PC-9 (cell line): Measurements from ENCODE around the gene ZP1. TPM values are rescaled to one million over a fixed set of nuclear protein-coding genes. Genes with fewer than 3 reads are reported as not detected.

Source experiments
- BruUV-seq: library from RNA; stranded (reverse); fragments of 400-500 nt; replicated peaks from 2 replicates; lab custom pipeline; 2021; lab: Mats Ljungman, UMichigan
- CTCF ChIA-PET: fragments of 300-600 bp; sonication (Branson Sonifier 250); formaldehyde crosslinking; loops from one replicate; lab custom pipeline; 2022; ENCODE audit warnings: antibody characterized with exemption; lab: Charles Lee
- POLR2A ChIA-PET: fragments of 300-600 bp; sonication (Branson Sonifier 250); formaldehyde crosslinking; loops from one replicate; lab custom pipeline; 2022; ENCODE audit warnings: antibody characterized with exemption; ENCODE audit not compliant: unreplicated experiment; lab: Charles Lee
- DNase-seq, 2 experiments: peaks; one replicate each; pipeline versions ENCODE4 v3.0.0 to v3.0.0-alpha.2; 2015 to 2022; ENCODE audit warnings: mixed read lengths in 1 of 2
- H2AFZ ChIP-seq: fragments of 200-600 bp; sonication (generic); 2 replicates; pipeline ENCODE4 v1.8.1; 2017; ENCODE audit warnings: antibody characterized with exemption
- H3F3A ChIP-seq: fragments of 200-600 bp; sonication (generic); 2 replicates; pipeline ENCODE4 v1.8.1; 2017; ENCODE audit warnings: antibody characterized with exemption, mild to moderate bottlenecking, low read depth; ENCODE audit not compliant: insufficient read depth
- H3K27ac ChIP-seq: fragments of 200-600 bp; sonication (generic); 2 replicates; pipeline ENCODE4 v1.6.1; 2016; ENCODE audit warnings: mixed run types
- H3K27me3 ChIP-seq: fragments of 200-600 bp; sonication (generic); 2 replicates; pipeline ENCODE4 v1.6.1; 2016; ENCODE audit warnings: low read depth, mixed run types; ENCODE audit not compliant: insufficient read depth
- H3K36me3 ChIP-seq: fragments of 200-600 bp; sonication (generic); 2 replicates; pipeline ENCODE4 v1.6.1; 2016; ENCODE audit warnings: low read depth, mixed run types
- H3K4me1 ChIP-seq: fragments of 200-600 bp; sonication (generic); replicated peaks from 2 replicates; pipeline ENCODE4 v1.6.1; 2016; ENCODE audit warnings: mixed run types; ENCODE audit not compliant: insufficient read depth
- H3K4me2 ChIP-seq: fragments of 200-600 bp; sonication (generic); 2 replicates; pipeline ENCODE4 v1.6.1; 2017; ENCODE audit warnings: mixed run types
- H3K4me3 ChIP-seq: fragments of 200-600 bp; sonication (generic); 2 replicates; pipeline ENCODE4 v1.6.1; 2016; ENCODE audit warnings: mixed run types
- H3K79me2 ChIP-seq: fragments of 200-600 bp; sonication (generic); 2 replicates; pipeline ENCODE4 v1.6.1; 2017; ENCODE audit warnings: low read depth, mixed run types
- H3K9me2 ChIP-seq: fragments of 200-600 bp; sonication (generic); 2 replicates; pipeline ENCODE4 v1.8.1; 2017; ENCODE audit warnings: mild to moderate bottlenecking; ENCODE audit not compliant: insufficient read depth
- H3K9me3 ChIP-seq: fragments of 200-600 bp; sonication (generic); 2 replicates; pipeline ENCODE4 v1.8.1; 2016; ENCODE audit warnings: low read depth; ENCODE audit not compliant: insufficient read depth
- H4K20me1 ChIP-seq: fragments of 200-600 bp; sonication (generic); 2 replicates; pipeline ENCODE4 v1.8.1; 2017; ENCODE audit not compliant: insufficient read depth
- EZH2 ChIP-seq: fragments of 200-600 bp; sonication (generic); IDR thresholded peaks from 2 replicates; pipeline ENCODE4 v1.8.0; 2017; ENCODE audit warnings: antibody characterized with exemption, low read depth
- intact Hi-C: fragments of 100-400 bp; cut with micrococcal nuclease; formaldehyde crosslinking; loops from one replicate; pipeline ENCODE4 v1.10.0; 2022; ENCODE audit not compliant: unreplicated experiment
- total RNA-seq: library from RNA; stranded (reverse); gene quantifications from 2 replicates; pipeline ENCODE4 v1.2.3, GENCODE V29; 2021
- TF ChIP-seq, protein P1 (sequence below): fragments of 200-600 bp; sonication (generic); conservative IDR thresholded peaks from 2 replicates; pipeline ENCODE4 v1.6.1; 2017; ENCODE audit warnings: mixed run types, antibody characterized with exemption, mild to moderate bottlenecking, moderate library complexity

Gene ZP1
- total RNA-seq, 1 experiment from 2014 or later: not detected

DNA sequence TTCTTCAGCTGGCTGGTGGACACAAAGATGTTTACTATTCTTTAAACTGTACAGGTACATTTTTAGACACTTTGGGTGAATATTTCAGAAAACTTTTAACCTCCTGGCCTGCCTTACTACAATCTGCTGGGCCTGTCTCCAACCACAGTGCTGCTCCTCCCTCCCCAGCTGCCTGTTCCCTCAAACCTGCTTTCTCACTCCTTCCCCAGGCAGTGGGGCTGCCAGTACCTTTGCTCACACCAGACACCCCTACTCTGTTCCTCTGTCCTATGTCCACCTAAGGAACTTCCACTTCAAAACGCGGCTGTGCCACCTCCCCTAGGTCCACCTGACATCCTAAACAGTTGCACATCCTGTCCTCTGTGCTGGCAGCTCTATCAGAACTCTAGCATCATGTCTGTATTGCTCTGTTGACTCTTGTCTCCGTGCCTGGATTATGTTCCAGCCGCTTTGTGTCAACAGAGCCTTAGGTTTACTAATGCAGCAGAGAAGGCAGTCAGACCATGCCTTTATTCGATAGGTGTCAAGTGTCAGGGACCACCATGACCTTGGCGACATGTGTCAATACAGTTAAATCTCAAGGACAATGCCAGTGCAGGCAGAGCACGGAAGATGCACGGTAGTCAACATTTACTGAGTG is 13.4 kb downstream of the ZP1 start:
- Histone ChIP-seq H3K9me3 (no peaks in the 10 kb centered on the region), H3K9me2 (no peaks in the 10 kb centered on the region), H3K79me2 (no peaks in the 10 kb centered on the region), H3K4me3 (no peak overlapping the region), H4K20me1 (no peaks in the 10 kb centered on the region), H2AFZ (no peak overlapping the region), H3K4me2 (no peak overlapping the region), H3F3A (no peaks in the 10 kb centered on the region), H3K4me1 (no peaks in the 10 kb centered on the region), H3K27me3 (no peaks in the 10 kb centered on the region), H3K27ac (no peak overlapping the region), H3K36me3 (no peaks in the 10 kb centered on the region)
- intact Hi-C loops: no loop called here
- POLR2A ChIA-PET: no interaction called here
- peak in 1 of 2 experiments; percentile 31 for DNase-seq
- BruUV-seq: no TSS peak
- no peak for TF ChIP-seq EZH2
- TF ChIP-seq, protein P1, sequence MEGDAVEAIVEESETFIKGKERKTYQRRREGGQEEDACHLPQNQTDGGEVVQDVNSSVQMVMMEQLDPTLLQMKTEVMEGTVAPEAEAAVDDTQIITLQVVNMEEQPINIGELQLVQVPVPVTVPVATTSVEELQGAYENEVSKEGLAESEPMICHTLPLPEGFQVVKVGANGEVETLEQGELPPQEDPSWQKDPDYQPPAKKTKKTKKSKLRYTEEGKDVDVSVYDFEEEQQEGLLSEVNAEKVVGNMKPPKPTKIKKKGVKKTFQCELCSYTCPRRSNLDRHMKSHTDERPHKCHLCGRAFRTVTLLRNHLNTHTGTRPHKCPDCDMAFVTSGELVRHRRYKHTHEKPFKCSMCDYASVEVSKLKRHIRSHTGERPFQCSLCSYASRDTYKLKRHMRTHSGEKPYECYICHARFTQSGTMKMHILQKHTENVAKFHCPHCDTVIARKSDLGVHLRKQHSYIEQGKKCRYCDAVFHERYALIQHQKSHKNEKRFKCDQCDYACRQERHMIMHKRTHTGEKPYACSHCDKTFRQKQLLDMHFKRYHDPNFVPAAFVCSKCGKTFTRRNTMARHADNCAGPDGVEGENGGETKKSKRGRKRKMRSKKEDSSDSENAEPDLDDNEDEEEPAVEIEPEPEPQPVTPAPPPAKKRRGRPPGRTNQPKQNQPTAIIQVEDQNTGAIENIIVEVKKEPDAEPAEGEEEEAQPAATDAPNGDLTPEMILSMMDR: no peak
- CTCF ChIA-PET: no interaction called here

- H3K36me3 ChIP-seq: no peaks in the 10 kb centered on the region
- no peak for TF ChIP-seq EZH2
- TF ChIP-seq, protein P1: peak; percentile 67
- no peaks in the 10 kb centered on the region for H3K9me2 ChIP-seq
- no peaks in the 10 kb centered on the region for H3K79me2 ChIP-seq
- H3K4me3 ChIP-seq: no peak overlapping the region
- no peak for DNase-seq
- intact Hi-C loops: loop anchor here (1.0 kb wide), 2 partner anchors 56 to 112 kb away; no protein-coding TSS in a partner anchor
- no TSS peak for BruUV-seq
- ChIA-PET CTCF (interaction anchor here (0.6 to 1.5 kb wide), 3 partner anchors 12 to 66 kb away, joined by 4 to 21 read pairs (median 5); no protein-coding TSS in a partner anchor), POLR2A (interaction anchor here (0.6 to 0.7 kb wide), 2 partner anchors 28 to 61 kb away, joined by 4 to 5 read pairs; no protein-coding TSS in a partner anchor)
- no peak overlapping the region for H3K4me2 ChIP-seq
- H3K27ac ChIP-seq: no peak overlapping the region
- H3K4me1 ChIP-seq: no peaks in the 10 kb centered on the region
- H3K27me3 ChIP-seq: no peaks in the 10 kb centered on the region
- H2AFZ ChIP-seq: no peak overlapping the region
- no peaks in the 10 kb centered on the region for H3K9me3 ChIP-seq
- H3F3A ChIP-seq: peaks cover 23% of the 10 kb centered on the region
- peaks cover 7% of the 10 kb centered on the region for H4K20me1 ChIP-seq
Measured at GRCh38 chr11:60887556-60887955, 20.2 kb downstream of the ZP1 start.

DNA sequence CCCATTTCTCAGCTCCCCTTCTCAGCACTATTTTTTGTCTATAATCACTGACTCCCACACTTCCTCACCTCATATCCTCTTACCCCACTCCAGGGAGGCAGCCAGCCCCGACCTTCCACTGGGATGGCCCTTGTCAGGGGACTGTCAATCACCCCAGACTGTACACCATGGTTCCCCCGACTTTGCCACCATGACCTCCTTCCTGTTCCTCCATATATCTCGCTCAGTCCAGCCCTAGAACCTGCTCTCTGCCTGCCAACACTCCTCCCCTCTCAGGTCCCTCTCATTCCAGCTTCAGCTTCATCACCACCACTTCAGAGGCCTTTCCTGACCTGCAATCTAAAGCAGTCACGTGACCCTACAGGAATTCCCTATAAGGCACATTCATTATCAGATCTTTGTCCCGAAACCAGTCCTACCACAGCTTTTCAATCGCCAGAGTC is 22.5 kb downstream of the ZP1 start:
- peaks cover 23% of the 10 kb centered on the region for H3F3A ChIP-seq
- no peak overlapping the region for H3K4me2 ChIP-seq
- H3K9me3 ChIP-seq: no peaks in the 10 kb centered on the region
- CTCF ChIA-PET: interaction anchor here (0.9 to 1.1 kb wide), 2 partner anchors 10 to 55 kb away, joined by 3 read pairs; no protein-coding TSS in a partner anchor
- H3K4me1 ChIP-seq: no peaks in the 10 kb centered on the region
- DNase-seq: no peak
- no peak overlapping the region for H3K27ac ChIP-seq
- no peaks in the 10 kb centered on the region for H3K79me2 ChIP-seq
- no peak for TF ChIP-seq EZH2
- TF ChIP-seq, protein P1: no peak
- no peaks in the 10 kb centered on the region for H3K9me2 ChIP-seq
- peaks cover 7% of the 10 kb centered on the region for H4K20me1 ChIP-seq
- no peaks in the 10 kb centered on the region for H3K27me3 ChIP-seq
- no peak overlapping the region for H3K4me3 ChIP-seq
- no peaks in the 10 kb centered on the region; the same call in 1 of the 2 replicates for H3K36me3 ChIP-seq
- H2AFZ ChIP-seq: no peak overlapping the region
- intact Hi-C loops: no loop called here
- POLR2A ChIA-PET: interaction anchor here (0.7 kb wide), 1 partner anchor 392 kb away, joined by 8 read pairs; no protein-coding TSS in a partner anchor
- BruUV-seq: no TSS peak
